ENCODE measurements around the gene SEPTIN3. TPM values are rescaled to one million over a fixed set of nuclear protein-coding genes. Genes with fewer than 3 reads are reported as not detected.
A peak's percentile ranks its signal among the peaks of the same experiment; 100 is the strongest.

The SEPTIN3 gene
- total RNA-seq, 4 donors from 2014 or later: 0.13 to 1.2 (median 0.93) TPM; not detected in 1

DNA sequence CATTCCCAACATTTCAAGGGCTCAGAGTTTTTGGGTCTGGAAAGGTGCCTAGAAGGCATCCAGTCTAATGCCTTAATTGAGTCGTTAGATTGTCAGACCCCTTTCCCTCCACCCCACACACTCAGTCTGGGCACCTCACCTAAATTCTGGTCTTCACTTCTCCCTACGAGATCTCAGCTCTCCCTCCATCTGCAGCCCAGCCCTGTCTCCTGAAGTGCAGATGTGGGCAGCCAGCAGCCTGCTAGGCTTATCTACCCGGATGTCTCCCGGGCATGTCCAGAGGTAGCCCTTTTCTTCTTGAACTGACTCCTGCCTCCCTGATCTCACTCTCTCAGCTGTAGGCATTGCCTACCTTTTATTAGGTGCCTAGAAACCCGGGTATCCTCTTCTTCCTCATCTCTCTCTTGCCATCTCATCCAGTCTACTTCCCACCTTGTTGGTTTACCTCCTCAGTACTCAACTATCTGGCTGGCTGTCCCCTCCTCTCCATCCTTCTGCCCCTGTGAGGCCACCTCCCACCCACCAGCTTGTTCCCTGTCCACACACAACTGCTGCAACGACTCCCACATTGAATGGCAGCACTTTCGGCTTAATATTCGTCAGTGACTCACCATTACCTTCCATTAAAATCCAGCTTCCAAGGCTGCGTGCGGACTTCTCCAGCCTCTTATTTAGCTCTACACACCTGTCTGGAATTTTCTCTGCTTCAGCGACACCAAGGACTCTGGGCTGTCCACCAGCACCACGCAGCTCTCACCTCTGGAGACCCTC is 6.2 kb downstream of the SEPTIN3 start:
- no peak for ATAC-seq
- no peaks in the 10 kb centered on the region for H3K9me3 ChIP-seq
- TF ChIP-seq POLR2A (IDR thresholded peaks at IDR 0.05) (no peak), POLR2AphosphoS5 (IDR thresholded peaks at IDR 0.05) (no peak), EP300 (IDR thresholded peaks at IDR 0.05) (no peak)
- TF ChIP-seq, protein P1, sequence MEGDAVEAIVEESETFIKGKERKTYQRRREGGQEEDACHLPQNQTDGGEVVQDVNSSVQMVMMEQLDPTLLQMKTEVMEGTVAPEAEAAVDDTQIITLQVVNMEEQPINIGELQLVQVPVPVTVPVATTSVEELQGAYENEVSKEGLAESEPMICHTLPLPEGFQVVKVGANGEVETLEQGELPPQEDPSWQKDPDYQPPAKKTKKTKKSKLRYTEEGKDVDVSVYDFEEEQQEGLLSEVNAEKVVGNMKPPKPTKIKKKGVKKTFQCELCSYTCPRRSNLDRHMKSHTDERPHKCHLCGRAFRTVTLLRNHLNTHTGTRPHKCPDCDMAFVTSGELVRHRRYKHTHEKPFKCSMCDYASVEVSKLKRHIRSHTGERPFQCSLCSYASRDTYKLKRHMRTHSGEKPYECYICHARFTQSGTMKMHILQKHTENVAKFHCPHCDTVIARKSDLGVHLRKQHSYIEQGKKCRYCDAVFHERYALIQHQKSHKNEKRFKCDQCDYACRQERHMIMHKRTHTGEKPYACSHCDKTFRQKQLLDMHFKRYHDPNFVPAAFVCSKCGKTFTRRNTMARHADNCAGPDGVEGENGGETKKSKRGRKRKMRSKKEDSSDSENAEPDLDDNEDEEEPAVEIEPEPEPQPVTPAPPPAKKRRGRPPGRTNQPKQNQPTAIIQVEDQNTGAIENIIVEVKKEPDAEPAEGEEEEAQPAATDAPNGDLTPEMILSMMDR (IDR thresholded peaks at IDR 0.05): no peak
- 53 to 72% methylated on average over 12 of the region's 12 CpGs for WGBS, 2 donors (ENCODE audit: low coverage in 1 of 2)
- no peak overlapping the region for H3K4me3 ChIP-seq
- H3K27ac ChIP-seq: no peak overlapping the region
- H3K36me3 ChIP-seq: no peaks in the 10 kb centered on the region
- peaks cover 0 to 16% (median 9%) of the 10 kb centered on the region in 3 donors for H3K4me1 ChIP-seq
- H3K27me3 ChIP-seq: peaks cover 79% of the 10 kb centered on the region

DNA sequence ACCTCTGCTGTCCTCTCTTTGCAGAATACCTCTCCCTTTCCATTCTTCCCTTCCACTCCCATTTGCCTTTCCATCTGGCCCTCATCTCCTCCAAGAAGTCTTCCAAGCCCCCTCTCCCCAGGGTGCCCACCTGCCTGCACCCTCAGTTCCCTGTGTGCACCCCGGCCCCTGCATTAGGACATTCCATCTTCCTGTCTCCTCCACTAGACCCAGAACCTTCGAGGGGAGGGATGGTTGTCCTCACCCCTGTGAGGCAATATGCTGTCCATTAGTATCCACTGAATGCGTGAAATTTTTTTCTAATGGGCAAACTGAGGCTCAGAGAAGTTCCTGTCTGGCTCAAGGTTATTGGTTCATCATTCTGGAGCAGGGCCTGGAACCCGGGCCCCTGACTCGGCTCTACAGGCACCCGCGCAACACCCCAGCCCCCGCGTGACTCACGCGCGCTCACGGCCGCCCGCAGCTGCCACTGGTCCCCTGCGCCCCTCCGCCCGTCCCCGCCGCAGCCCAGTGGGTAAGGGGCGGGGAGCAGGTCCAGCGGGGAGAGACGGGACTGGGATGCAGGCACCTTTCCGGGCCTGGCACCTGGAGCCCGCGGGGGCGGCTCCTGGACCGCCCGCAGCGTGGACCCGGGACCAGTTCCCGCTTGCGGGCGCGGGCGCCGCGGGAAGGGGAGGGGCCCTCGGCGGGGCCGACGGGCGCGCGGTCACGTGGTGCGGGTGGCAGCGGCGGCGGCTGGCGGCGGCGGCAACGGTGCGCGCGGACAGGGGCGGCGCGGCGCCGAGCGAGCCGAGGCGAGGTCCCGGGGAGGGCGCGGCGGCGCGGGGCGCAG is 7.0 kb downstream of the SEPTIN3 start:
- Histone ChIP-seq H3K27me3 (peaks cover 71% of the 10 kb centered on the region), H3K9me3 (no peaks in the 10 kb centered on the region), H3K4me1 (peaks cover 0 to 16% (median 9%) of the 10 kb centered on the region in 3 donors), H3K27ac (no peak overlapping the region), H3K4me3 (peak overlapping the region in 1 of 2 donors; percentile 54), H3K36me3 (no peaks in the 10 kb centered on the region)
- peak; percentile 60 for ATAC-seq
- TF ChIP-seq POLR2A (IDR thresholded peaks at IDR 0.05) (no peak), POLR2AphosphoS5 (IDR thresholded peaks at IDR 0.05) (no peak)
- 36 to 50% methylated on average over 2 to 3 of the region's 72 CpGs for WGBS, 2 donors (ENCODE audit: low coverage in 1 of 2)

DNA sequence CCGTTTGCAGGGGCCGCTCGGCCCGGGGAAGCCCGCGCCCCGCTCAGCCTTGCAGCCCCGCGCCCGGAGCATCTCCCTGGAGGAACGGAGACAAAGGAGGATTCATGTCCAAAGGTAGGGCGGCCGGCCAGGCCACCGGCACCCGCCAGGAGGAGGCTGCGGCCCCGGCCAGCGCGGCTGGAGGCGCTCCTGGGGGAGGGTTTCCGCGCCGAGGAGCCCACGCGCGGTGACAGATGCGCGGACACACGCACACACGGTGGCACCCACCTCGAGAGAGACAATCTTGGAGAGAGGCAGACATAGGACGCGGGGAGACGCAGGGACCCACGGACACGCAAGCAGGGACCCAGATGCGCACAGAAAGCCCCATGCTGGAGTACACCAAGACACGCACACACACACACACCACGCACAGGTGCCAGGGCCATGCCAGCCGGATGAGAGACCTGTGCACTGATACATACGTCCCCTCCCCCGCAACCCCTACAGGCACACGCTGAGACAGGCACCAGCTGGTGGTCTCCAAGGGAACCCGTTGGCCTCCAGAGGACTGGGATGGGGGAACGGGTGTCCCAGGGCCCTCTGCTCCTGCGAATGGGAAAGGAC is 7.8 kb downstream of the SEPTIN3 start:
- WGBS, 2 donors (ENCODE audit: low coverage in 1 of 2): 3% methylated on average over 7 of the region's 46 CpGs; no CpG with 5 or more reads in 1 of the 2 donors
- TF ChIP-seq, protein P1 (IDR thresholded peaks at IDR 0.05): no peak
- TF ChIP-seq EP300 (IDR thresholded peaks at IDR 0.05) (no peak), POLR2A (IDR thresholded peaks at IDR 0.05) (no peak), POLR2AphosphoS5 (IDR thresholded peaks at IDR 0.05) (no peak)
- no peaks in the 10 kb centered on the region for H3K9me3 ChIP-seq
- H3K27me3 ChIP-seq: peaks cover 64% of the 10 kb centered on the region
- no peaks in the 10 kb centered on the region for H3K36me3 ChIP-seq
- H3K4me3 ChIP-seq: peak overlapping the region in 1 of 2 donors; percentile 54
- no peak for ATAC-seq
- H3K4me1 ChIP-seq: peaks cover 0 to 16% (median 9%) of the 10 kb centered on the region in 3 donors
- H3K27ac ChIP-seq: no peak overlapping the region

DNA sequence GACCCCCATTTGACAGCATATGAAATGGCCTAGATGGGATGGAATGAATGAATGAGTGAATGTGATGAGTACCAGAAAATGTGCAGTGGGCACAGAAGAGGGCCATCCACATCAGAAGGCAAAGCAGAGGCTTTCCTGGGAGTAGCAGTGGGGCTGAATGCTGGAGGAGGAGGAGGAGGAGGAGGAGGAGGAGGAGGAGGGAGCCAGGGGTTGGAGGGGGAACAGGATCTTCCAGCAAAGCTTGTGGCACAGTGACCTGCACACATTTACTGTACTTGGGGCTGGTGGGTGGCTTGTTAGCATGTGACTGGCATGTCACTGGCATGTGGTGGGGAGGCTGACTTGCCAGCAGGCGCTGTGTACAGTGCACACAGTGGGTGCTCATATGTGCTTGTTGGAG is 9.5 kb downstream of the SEPTIN3 start:
- H3K27me3 ChIP-seq: peaks cover 47% of the 10 kb centered on the region

More for the DNA sequence above, 9.5 kb downstream of the SEPTIN3 start:
- H3K4me1 ChIP-seq: peaks cover 0 to 16% (median 9%) of the 10 kb centered on the region in 3 donors
- 83 to 100% methylated on average over 1 of the region's 1 CpG for WGBS, 2 donors (ENCODE audit: low coverage in 1 of 2)
- no peaks in the 10 kb centered on the region for H3K9me3 ChIP-seq
- H3K4me3 ChIP-seq: no peak overlapping the region
- H3K36me3 ChIP-seq: no peaks in the 10 kb centered on the region
- TF ChIP-seq, protein P1 (IDR thresholded peaks at IDR 0.05): no peak
- TF ChIP-seq POLR2A (IDR thresholded peaks at IDR 0.05) (no peak), POLR2AphosphoS5 (IDR thresholded peaks at IDR 0.05) (no peak), EP300 (IDR thresholded peaks at IDR 0.05) (no peak)
- ATAC-seq: no peak
- H3K27ac ChIP-seq: no peak overlapping the region

Measured in gastroesophageal sphincter (tissue), 4 donors.